Transverse colon (tissue), 4 donors: ENCODE measurements around the gene HDAC8. TPM values are rescaled to one million over a fixed set of nuclear protein-coding genes. Genes with fewer than 3 reads are reported as not detected.

Experiments used
- DNase-seq: peaks from one replicate; pipeline ENCODE4 v3.0.0-alpha.2; 2019
- H3K27ac ChIP-seq, 4 donors: fragments of 200-600 bp; sonication (generic); 2 replicates each; pipeline ENCODE4 v1.5.1; 2016 to 2018; ENCODE audit warnings: inconsistent platforms in 4 of 4
- H3K27me3 ChIP-seq: fragments of 200-600 bp; sonication (generic); 2 replicates; pipeline ENCODE4 v1.5.1; 2017; ENCODE audit warnings: inconsistent platforms
- H3K36me3 ChIP-seq, 4 donors: fragments of 200-600 bp; sonication (generic); 2 replicates each; pipeline ENCODE4 v1.5.1; 2017 to 2019; ENCODE audit warnings: inconsistent platforms in 4 of 4
- H3K4me1 ChIP-seq, 4 donors: fragments of 200-600 bp; sonication (generic); 2 replicates each; pipeline ENCODE4 v1.5.1; 2017 to 2020; ENCODE audit warnings: inconsistent platforms in 4 of 4
- H3K4me3 ChIP-seq, 4 donors: fragments of 200-600 bp; sonication (generic); 1 replicate in 1 of 4; 2 replicates in 3 of 4; pipeline versions ENCODE4 v1.5.1 to v1.6.1; 2017 to 2019; ENCODE audit warnings: inconsistent platforms in 4 of 4
- H3K9me3 ChIP-seq, 2 donors: fragments of 200-600 bp; sonication (generic); 2 replicates each; pipeline ENCODE4 v1.5.1; 2017 to 2019; ENCODE audit warnings: inconsistent platforms in 2 of 2
- EP300 ChIP-seq: sonication (generic); formaldehyde crosslinking; IDR thresholded peaks from one replicate; pipeline ENCODE4 v1.6.1; 2017; ENCODE audit warnings: antibody characterized with exemption, low read depth
- POLR2A ChIP-seq: fragments of 450-650 bp; IDR thresholded peaks from one replicate; pipeline ENCODE4 v1.6.1; 2016; ENCODE audit warnings: antibody characterized with exemption, mild to moderate bottlenecking, moderate library complexity
- POLR2AphosphoS5 ChIP-seq, 3 donors: sonication (generic); formaldehyde crosslinking; IDR thresholded peaks; one replicate each; pipeline ENCODE4 v1.6.1; 2016; ENCODE audit warnings: antibody characterized with exemption in 3 of 3
- WGBS, 2 donors: methylation state at CpG; one replicate each; pipeline ENCODE4 v1.1.5; 2018; ENCODE audit warnings: low coverage in 1 of 2; 5-methylcytosine and 5-hydroxymethylcytosine counted together
- in situ Hi-C, 4 donors: fragments of 200-750 bp; cut with MboI; loops; one replicate each; pipeline versions ENCODE4 v1.15.0 to v1.15.1; 2017; ENCODE audit warnings: low sequenced_read_pairs in 3 of 4, low pct_ligation_motif_present in 1 of 4, low pct_unique_long_range_greater_than_20kb in 1 of 4
- intact Hi-C: fragments of 100-400 bp; cut with DNase I; formaldehyde crosslinking; loops from one replicate; pipeline ENCODE4 v1.15.1; 2023; ENCODE audit warnings: low total_unique reads
- total RNA-seq, 4 donors: library from RNA; depleted of rRNA; stranded (reverse); fragments of >200 nt; gene quantifications; one replicate each; pipeline ENCODE4 v1.1.0, GENCODE V29; 2016
- TF ChIP-seq, protein P1 (sequence below), 5 experiments: fragments of 200-600 bp in 3 of 5; fragments of 450-650 bp in 2 of 5; sonication (generic) in 3 of 5; IDR thresholded peaks; 1 replicate in 2 of 5; 2 replicates in 3 of 5; pipeline ENCODE4 v1.5.1; 2016 to 2017; ENCODE audit warnings: antibody characterized with exemption in 5 of 5, inconsistent platforms in 3 of 5, mild to moderate bottlenecking in 2 of 5, moderate library complexity in 1 of 5

The HDAC8 gene
- total RNA-seq, 4 donors from 2014 or later: 10.5 to 37.5 (median 18.4) TPM

DNA sequence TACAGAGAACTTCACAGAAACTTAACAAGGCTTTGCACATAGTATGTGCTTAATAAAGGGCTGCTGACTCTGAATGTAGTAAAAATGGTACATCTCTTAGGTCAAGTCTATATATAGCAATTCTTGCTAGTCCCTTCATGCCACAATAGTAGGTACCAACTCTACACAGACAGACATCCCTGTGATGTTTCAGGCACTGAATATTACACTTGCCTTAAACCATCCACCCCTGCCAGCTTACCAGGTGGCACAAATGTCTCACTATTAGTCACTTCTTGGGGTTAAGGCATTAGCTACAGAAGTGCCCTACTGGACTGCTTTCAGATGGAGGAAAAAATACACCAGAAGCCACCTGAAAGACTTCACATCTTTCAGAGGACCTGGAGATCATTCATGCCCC lies 180.6 kb downstream of the HDAC8 start:
- TF ChIP-seq POLR2AphosphoS5 (IDR thresholded peaks at IDR 0.05) (no peak), POLR2A (no peak), EP300 (no peak)
- TF ChIP-seq, protein P1, sequence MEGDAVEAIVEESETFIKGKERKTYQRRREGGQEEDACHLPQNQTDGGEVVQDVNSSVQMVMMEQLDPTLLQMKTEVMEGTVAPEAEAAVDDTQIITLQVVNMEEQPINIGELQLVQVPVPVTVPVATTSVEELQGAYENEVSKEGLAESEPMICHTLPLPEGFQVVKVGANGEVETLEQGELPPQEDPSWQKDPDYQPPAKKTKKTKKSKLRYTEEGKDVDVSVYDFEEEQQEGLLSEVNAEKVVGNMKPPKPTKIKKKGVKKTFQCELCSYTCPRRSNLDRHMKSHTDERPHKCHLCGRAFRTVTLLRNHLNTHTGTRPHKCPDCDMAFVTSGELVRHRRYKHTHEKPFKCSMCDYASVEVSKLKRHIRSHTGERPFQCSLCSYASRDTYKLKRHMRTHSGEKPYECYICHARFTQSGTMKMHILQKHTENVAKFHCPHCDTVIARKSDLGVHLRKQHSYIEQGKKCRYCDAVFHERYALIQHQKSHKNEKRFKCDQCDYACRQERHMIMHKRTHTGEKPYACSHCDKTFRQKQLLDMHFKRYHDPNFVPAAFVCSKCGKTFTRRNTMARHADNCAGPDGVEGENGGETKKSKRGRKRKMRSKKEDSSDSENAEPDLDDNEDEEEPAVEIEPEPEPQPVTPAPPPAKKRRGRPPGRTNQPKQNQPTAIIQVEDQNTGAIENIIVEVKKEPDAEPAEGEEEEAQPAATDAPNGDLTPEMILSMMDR (IDR thresholded peaks at IDR 0.05): no peak
- no peak overlapping the region for H3K4me3 ChIP-seq
- intact Hi-C loops (no loop called here), in situ Hi-C loops (no loop called here)
- H3K36me3 ChIP-seq: no peaks in the 10 kb centered on the region
- H3K27me3 ChIP-seq: no peaks in the 10 kb centered on the region
- H3K4me1 ChIP-seq: peaks cover 0 to 2% (median 0%) of the 10 kb centered on the region in 4 donors
- no peak overlapping the region for H3K27ac ChIP-seq
- DNase-seq: no peak
- H3K9me3 ChIP-seq: no peaks in the 10 kb centered on the region

DNA sequence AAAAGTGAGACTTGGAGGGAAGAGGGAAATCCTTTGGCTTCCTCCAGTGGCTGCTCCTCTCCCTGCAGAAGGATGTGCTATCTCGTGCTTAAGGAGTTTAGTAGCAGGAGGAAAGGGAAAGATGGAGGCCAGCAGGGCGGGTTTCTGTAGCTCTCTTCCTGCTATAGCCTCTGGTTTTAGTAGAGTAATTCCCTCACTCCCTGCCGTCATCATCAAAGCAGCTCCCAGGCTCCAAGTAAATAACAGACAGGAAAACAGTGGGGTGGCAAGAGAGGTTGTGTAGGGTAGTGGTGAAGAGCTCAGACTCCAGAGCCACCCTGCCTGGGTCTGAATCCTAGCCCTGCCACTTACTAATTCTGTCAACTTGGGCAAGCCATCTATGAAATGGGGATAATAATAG lies 185.4 kb downstream of the HDAC8 start:
- no peaks in the 10 kb centered on the region for H3K4me1 ChIP-seq
- in situ Hi-C loops (no loop called here), intact Hi-C loops (no loop called here)
- 77% methylated on average over 3 of the region's 3 CpGs; no CpG with 5 or more reads in 1 of the 2 donors for WGBS, 2 donors
- no peaks in the 10 kb centered on the region for H3K9me3 ChIP-seq
- DNase-seq: no peak
- no peaks in the 10 kb centered on the region for H3K27me3 ChIP-seq
- H3K4me3 ChIP-seq: no peak overlapping the region
- H3K36me3 ChIP-seq: no peaks in the 10 kb centered on the region
- no peak for TF ChIP-seq POLR2A
- TF ChIP-seq EP300: no peak
- TF ChIP-seq POLR2AphosphoS5 (IDR thresholded peaks at IDR 0.05): no peak
- TF ChIP-seq, protein P1 (IDR thresholded peaks at IDR 0.05): no peak
- H3K27ac ChIP-seq: no peak overlapping the region

DNA sequence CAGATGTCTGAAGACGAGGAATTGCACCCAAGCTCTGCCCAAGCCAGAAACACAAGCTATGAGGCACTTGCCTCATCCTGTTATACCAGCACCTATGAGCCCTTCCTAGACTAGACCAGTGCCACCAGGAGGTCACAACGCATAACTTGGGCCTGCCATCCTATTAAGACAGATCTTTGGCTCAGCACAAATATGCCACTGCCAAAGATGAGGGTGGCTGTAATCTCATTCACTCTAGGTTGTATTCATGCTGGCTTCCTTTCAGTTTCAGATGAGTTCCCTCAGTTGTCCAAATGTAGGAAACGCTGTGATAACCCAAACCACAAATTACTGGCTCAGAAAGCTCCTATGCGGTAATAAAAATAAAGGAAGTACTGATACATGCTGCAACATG lies 190.4 kb downstream of the HDAC8 start:
- Histone ChIP-seq H3K9me3 (no peaks in the 10 kb centered on the region), H3K4me3 (no peak overlapping the region), H3K27ac (no peak overlapping the region), H3K36me3 (no peaks in the 10 kb centered on the region), H3K27me3 (no peaks in the 10 kb centered on the region), H3K4me1 (no peaks in the 10 kb centered on the region)
- no peak for DNase-seq
- intact Hi-C loops (no loop called here), in situ Hi-C loops (no loop called here)
- TF ChIP-seq, protein P1 (IDR thresholded peaks at IDR 0.05): no peak
- TF ChIP-seq POLR2AphosphoS5 (IDR thresholded peaks at IDR 0.05): no peak
- no peak for TF ChIP-seq EP300
- no peak for TF ChIP-seq POLR2A
- WGBS, 2 donors: 39% methylated on average over 4 of the region's 4 CpGs; no CpG with 5 or more reads in 1 of the 2 donors

DNA sequence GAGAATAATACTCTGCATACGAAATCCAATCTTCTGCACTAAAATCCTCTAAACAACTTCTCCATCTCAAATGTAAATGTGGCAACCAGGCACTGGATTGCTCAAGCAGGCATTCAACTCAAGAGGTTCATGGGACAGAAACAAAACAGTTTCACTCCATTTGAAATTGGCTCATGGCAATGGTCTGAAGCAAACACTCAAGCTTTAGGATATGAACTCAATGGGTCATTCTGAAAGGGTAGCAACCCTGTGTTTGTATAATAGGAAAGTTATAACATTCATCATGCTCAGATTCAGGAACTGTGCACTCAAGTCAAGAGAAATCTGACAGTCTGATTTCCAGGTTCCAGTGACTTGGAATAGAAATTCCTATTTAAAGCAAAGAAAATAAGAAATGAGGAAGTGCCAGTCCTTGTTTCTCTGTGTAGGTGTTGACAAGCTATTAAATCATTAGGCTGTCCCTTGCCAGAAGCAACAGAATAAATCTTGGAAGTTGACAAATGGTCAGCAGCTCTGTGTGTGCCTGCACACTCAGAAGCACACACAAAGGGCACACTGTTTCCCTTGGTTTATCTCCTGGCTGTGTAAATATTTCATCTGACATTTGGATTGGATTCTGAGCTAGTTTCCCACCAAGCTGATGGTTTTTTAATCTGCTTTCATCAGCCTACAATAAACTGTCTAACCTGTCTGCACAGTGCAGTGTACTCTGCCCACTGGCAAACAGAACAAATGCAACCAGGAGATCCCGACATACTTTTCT lies 191.0 kb downstream of the HDAC8 start:
- Histone ChIP-seq H3K4me1 (no peaks in the 10 kb centered on the region), H3K27ac (no peak overlapping the region), H3K27me3 (no peaks in the 10 kb centered on the region), H3K36me3 (no peaks in the 10 kb centered on the region), H3K9me3 (no peaks in the 10 kb centered on the region), H3K4me3 (no peak overlapping the region)
- WGBS, 2 donors: 40 to 54% methylated on average over 1 to 2 of the region's 2 CpGs
- no peak for DNase-seq
- intact Hi-C loops: no loop called here
- in situ Hi-C loops: no loop called here
- TF ChIP-seq POLR2A: no peak
- no peak for TF ChIP-seq EP300
- TF ChIP-seq, protein P1 (IDR thresholded peaks at IDR 0.05): no peak
- no peak for TF ChIP-seq POLR2AphosphoS5 (IDR thresholded peaks at IDR 0.05)
